Measurements from ENCODE around the gene C2CD2. TPM values are rescaled to one million over a fixed set of nuclear protein-coding genes. Genes with fewer than 3 reads are reported as not detected.

Gene C2CD2
- total RNA-seq, 1 donor from 2014 or later = 15.8 TPM

GRCh38 chr21:41879190-41879998, 74.4 kb downstream of the C2CD2 start, which contains the start of gene PRDM15:
TSS of gene PRDM15 (minus strand) at chr21:41879344. CDS start at chr21:41860363, 18,981 bp downstream.
- H3K36me3 ChIP-seq (ENCODE audit: control insufficient read depth, insufficient read depth, low read length) = no peaks in the 10 kb centered on the region
- no peaks in the 10 kb centered on the region for H3K27me3 ChIP-seq (ENCODE audit: control insufficient read depth, insufficient read depth, low read length)
- peak within 1 kb of the TSS; percentile 88 for H3K4me3 ChIP-seq (ENCODE audit: low read depth, low read length)
- DNase-seq (ENCODE audit: low read depth) = no peak
- TF ChIP-seq CTCF (IDR thresholded peaks at IDR 0.05; ENCODE audit: insufficient read depth, low read length, poor library complexity, severe bottlenecking) = no peak

- no peak for TF ChIP-seq CTCF (IDR thresholded peaks at IDR 0.05; ENCODE audit: insufficient read depth, low read length, poor library complexity, severe bottlenecking)
- DNase-seq (ENCODE audit: low read depth) = no peak
- peak overlapping the region; percentile 88 for H3K4me3 ChIP-seq (ENCODE audit: low read depth, low read length)
- H3K27me3 ChIP-seq (ENCODE audit: control insufficient read depth, insufficient read depth, low read length) = no peaks in the 10 kb centered on the region
- no peaks in the 10 kb centered on the region for H3K36me3 ChIP-seq (ENCODE audit: control insufficient read depth, insufficient read depth, low read length)
Observed at GRCh38 chr21:41878831-41879189, 75.0 kb downstream of the C2CD2 start.

GRCh38 chr21:41877901-41878830, 75.7 kb downstream of the C2CD2 start:
- peak overlapping the region; percentile 88 for H3K4me3 ChIP-seq (ENCODE audit: low read depth, low read length)
- TF ChIP-seq CTCF (IDR thresholded peaks at IDR 0.05; ENCODE audit: insufficient read depth, low read length, poor library complexity, severe bottlenecking) = no peak
- H3K36me3 ChIP-seq (ENCODE audit: control insufficient read depth, insufficient read depth, low read length) = no peaks in the 10 kb centered on the region
- no peaks in the 10 kb centered on the region for H3K27me3 ChIP-seq (ENCODE audit: control insufficient read depth, insufficient read depth, low read length)
- DNase-seq (ENCODE audit: low read depth) = no peak

- Histone ChIP-seq H3K27me3 (ENCODE audit: control insufficient read depth, insufficient read depth, low read length) (no peaks in the 10 kb centered on the region), H3K4me3 (ENCODE audit: low read depth, low read length) (no peak overlapping the region), H3K36me3 (ENCODE audit: control insufficient read depth, insufficient read depth, low read length) (no peaks in the 10 kb centered on the region)
- DNase-seq (ENCODE audit: low read depth) = no peak
- no peak for TF ChIP-seq CTCF (IDR thresholded peaks at IDR 0.05; ENCODE audit: insufficient read depth, low read length, poor library complexity, severe bottlenecking)
Observed at GRCh38 chr21:41876928-41877652, 76.7 kb downstream of the C2CD2 start.

GRCh38 chr21:41876396-41876795, 77.4 kb downstream of the C2CD2 start:
- no peaks in the 10 kb centered on the region for H3K36me3 ChIP-seq (ENCODE audit: control insufficient read depth, insufficient read depth, low read length)
- no peaks in the 10 kb centered on the region for H3K27me3 ChIP-seq (ENCODE audit: control insufficient read depth, insufficient read depth, low read length)
- no peak for DNase-seq (ENCODE audit: low read depth)
- no peak for TF ChIP-seq CTCF (IDR thresholded peaks at IDR 0.05; ENCODE audit: insufficient read depth, low read length, poor library complexity, severe bottlenecking)
- H3K4me3 ChIP-seq (ENCODE audit: low read depth, low read length) = no peak overlapping the region

Data from kidney epithelial cell (primary cell).